ENCODE results near the gene UACA.
"Not testable (repeated sequence)": the region's sequence is repeated elsewhere in the genome, so short reads cannot be mapped to it uniquely, and the experiment has no call there.

Gene UACA

GRCh38 chr15:70625011-70625410 lies 138.3 kb downstream of the UACA start:
- no peak for DNase-seq

- DNase-seq, result no peak
Observed at GRCh38 chr15:70618929-70619328, 144.4 kb downstream of the UACA start.

- no peak for DNase-seq
Observed at GRCh38 chr15:70617911-70618287, 145.5 kb downstream of the UACA start.

GRCh38 chr15:70617076-70617910 lies 146.1 kb downstream of the UACA start:
- DNase-seq, result no peak

GRCh38 chr15:70616311-70616756 lies 147.0 kb downstream of the UACA start:
- DNase-seq, result not testable (repeated sequence)

GRCh38 chr15:70615435-70616310 lies 147.7 kb downstream of the UACA start:
- DNase-seq, result no peak

GRCh38 chr15:70614221-70614620 lies 149.1 kb downstream of the UACA start:
- no peak for DNase-seq

DNA sequence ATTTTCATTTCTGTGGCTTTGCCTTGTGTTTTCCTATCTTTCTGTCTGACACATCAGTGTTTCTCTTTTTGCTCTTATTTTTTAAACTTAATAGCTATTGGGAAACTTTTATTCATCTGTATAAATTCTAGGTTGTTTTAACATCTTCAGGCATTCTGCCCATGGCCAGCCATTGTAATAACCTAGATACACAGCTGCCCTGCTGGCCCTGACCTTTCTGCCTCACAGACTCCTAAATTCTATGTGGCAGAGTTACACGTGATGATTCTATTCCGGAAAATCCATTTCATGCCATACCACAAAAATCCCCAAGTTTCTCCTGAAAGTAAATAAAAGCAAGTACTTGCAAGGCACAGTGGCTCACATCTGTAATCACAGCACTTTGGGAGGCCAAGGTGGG lies 150.1 kb downstream of the UACA start:
- no peak for DNase-seq

DNA sequence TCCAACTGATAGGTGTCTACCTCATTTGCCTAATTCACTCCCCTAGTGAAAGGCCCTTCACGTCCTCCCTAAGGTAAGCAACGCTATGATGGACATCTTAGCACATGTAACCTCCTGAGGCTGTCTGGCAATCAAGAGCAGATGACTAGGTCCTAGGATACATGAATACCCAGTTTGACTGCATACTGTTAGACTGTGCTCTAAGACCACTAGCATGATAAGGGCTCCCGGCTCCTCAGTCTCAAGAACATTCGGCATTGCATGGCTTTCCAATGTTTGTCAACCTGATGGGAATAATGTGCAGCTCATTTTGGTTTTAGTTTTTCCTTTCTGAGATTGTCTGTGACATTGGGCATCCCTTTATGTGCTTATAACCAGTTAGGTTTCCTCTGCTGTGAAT lies 152.1 kb downstream of the UACA start:
- DNase-seq, result no peak

GRCh38 chr15:70610541-70610940 lies 152.8 kb downstream of the UACA start:
- DNase-seq, result no peak

- no peak for DNase-seq
Observed at GRCh38 chr15:70609889-70610288, 153.5 kb downstream of the UACA start.

DNA sequence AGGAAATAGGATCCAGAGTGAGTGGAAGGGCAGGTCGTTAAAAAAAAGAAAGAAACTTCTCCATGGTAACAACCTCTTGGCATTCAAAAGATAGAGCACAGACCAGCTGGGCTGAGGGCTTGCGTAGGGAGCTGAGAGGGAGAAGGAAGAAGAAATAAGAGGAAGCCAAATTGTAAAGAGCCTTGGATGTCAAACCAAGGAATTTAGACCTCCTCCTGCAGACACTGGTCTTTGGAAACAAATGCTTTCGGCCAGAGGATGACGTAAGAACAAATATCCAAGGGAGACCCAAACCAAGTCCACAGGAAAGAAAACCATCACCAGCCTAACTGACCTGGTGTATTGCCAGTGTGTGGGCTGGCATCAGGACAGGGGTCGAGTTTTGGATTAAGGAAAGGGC lies 155.2 kb downstream of the UACA start:
- no peak for DNase-seq

DNA sequence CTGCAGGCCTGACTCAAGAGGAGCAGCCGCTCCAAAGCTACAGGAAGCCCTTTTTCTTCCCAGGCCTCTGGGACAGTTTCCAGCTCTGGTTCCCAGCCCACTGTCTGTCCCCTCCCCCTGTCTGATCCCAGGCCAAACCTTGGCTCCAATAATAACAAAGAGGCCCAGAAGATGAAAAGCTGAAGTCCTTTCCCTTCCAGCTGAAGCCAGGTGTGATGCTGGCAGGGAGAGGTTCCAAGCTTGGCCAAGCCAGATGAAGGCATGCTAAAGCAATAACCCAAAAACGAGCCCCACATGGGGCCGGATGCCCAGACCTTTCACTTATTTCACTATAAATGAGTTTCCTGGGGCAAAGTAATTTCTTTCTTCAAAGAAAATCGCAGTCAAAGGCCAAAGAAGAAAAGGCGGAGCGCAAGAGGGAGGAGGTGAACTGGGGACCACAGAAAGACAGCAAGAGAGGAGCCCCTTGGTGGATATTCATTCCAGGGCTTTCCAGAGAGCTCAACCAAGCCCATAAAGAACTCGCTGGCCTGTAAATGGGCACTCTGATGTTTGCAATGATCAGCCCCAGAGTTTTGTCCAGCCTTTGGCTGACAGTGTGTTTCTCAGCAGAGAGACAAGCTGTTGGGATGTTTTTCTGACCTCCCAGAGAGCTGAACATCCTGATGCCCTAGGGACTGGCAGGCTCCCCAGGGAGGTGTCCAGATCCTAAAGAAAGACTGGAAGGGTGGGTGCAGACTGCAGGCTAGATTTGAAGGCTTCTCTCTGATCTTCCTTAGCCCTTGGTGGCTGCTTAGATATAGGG lies 157.6 kb downstream of the UACA start:
- DNase-seq, result no peak

GRCh38 chr15:70604666-70605315 lies 158.6 kb downstream of the UACA start:
- DNase-seq, result no peak
